GM12878 (cell line): Measurements from ENCODE around the gene ETV2.

ENCODE experiments used
- EZH2 ChIP-seq: IDR thresholded peaks from 2 replicates; pipeline ENCODE4 v1.6.1; 2012; ENCODE audit warnings: low read depth, mild to moderate bottlenecking, control low read depth, inconsistent platforms, low read length, borderline replicate concordance; ENCODE audit not compliant: control insufficient read depth
- POLR2A ChIP-seq: IDR thresholded peaks from 2 replicates; pipeline ENCODE4 v1.6.1; 2011; ENCODE audit warnings: low read depth, mild to moderate bottlenecking, low read length
- TF ChIP-seq, protein P1 (sequence below): fragments of 450-650 bp; IDR thresholded peaks from 2 replicates; pipeline ENCODE4 v1.6.1; 2016; ENCODE audit warnings: mild to moderate bottlenecking, moderate library complexity, borderline replicate concordance
- TF ChIP-seq, protein P2 (sequence below): fragments of 450-650 bp; formaldehyde crosslinking; IDR thresholded peaks from 2 replicates; pipeline ENCODE4 v1.5.0; 2022; ENCODE audit warnings: mild to moderate bottlenecking, missing genetic modification characterization

DNA sequence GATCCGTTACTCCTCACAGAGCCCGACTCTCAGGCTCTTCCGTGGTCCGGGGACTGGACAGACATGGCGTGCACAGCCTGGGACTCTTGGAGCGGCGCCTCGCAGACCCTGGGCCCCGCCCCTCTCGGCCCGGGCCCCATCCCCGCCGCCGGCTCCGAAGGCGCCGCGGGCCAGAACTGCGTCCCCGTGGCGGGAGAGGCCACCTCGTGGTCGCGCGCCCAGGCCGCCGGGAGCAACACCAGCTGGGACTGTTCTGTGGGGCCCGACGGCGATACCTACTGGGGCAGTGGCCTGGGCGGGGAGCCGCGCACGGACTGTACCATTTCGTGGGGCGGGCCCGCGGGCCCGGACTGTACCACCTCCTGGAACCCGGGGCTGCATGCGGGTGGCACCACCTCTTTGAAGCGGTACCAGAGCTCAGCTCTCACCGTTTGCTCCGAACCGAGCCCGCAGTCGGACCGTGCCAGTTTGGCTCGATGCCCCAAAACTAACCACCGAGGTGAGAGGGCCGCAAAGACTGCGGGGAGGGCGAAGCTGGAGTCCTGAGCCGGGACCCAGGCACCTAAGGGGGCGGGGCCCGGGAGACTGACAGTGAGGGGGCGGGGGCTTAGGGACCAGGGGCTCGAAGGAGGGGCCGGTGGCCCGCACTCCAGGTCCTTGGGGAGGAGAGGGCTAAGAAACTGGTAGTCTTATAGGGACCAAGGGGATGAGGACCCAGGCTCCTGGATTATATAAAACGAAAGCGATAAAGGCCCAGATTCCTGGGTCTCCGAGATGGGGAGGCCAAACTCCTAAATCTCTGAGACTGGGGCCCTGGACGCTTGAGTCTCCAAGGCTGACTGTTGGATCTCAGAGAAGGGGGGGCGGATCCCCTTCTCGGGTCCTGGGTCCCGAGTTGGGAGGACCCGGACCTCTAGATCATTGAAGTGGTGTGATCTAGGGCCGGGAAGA lies 2.0 kb downstream of the ETV2 start:
- TF ChIP-seq EZH2, result no peak
- TF ChIP-seq, protein P1, sequence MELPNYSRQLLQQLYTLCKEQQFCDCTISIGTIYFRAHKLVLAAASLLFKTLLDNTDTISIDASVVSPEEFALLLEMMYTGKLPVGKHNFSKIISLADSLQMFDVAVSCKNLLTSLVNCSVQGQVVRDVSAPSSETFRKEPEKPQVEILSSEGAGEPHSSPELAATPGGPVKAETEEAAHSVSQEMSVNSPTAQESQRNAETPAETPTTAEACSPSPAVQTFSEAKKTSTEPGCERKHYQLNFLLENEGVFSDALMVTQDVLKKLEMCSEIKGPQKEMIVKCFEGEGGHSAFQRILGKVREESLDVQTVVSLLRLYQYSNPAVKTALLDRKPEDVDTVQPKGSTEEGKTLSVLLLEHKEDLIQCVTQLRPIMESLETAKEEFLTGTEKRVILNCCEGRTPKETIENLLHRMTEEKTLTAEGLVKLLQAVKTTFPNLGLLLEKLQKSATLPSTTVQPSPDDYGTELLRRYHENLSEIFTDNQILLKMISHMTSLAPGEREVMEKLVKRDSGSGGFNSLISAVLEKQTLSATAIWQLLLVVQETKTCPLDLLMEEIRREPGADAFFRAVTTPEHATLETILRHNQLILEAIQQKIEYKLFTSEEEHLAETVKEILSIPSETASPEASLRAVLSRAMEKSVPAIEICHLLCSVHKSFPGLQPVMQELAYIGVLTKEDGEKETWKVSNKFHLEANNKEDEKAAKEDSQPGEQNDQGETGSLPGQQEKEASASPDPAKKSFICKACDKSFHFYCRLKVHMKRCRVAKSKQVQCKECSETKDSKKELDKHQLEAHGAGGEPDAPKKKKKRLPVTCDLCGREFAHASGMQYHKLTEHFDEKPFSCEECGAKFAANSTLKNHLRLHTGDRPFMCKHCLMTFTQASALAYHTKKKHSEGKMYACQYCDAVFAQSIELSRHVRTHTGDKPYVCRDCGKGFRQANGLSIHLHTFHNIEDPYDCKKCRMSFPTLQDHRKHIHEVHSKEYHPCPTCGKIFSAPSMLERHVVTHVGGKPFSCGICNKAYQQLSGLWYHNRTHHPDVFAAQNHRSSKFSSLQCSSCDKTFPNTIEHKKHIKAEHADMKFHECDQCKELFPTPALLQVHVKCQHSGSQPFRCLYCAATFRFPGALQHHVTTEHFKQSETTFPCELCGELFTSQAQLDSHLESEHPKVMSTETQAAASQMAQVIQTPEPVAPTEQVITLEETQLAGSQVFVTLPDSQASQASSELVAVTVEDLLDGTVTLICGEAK, result no peak
- TF ChIP-seq, protein P2, sequence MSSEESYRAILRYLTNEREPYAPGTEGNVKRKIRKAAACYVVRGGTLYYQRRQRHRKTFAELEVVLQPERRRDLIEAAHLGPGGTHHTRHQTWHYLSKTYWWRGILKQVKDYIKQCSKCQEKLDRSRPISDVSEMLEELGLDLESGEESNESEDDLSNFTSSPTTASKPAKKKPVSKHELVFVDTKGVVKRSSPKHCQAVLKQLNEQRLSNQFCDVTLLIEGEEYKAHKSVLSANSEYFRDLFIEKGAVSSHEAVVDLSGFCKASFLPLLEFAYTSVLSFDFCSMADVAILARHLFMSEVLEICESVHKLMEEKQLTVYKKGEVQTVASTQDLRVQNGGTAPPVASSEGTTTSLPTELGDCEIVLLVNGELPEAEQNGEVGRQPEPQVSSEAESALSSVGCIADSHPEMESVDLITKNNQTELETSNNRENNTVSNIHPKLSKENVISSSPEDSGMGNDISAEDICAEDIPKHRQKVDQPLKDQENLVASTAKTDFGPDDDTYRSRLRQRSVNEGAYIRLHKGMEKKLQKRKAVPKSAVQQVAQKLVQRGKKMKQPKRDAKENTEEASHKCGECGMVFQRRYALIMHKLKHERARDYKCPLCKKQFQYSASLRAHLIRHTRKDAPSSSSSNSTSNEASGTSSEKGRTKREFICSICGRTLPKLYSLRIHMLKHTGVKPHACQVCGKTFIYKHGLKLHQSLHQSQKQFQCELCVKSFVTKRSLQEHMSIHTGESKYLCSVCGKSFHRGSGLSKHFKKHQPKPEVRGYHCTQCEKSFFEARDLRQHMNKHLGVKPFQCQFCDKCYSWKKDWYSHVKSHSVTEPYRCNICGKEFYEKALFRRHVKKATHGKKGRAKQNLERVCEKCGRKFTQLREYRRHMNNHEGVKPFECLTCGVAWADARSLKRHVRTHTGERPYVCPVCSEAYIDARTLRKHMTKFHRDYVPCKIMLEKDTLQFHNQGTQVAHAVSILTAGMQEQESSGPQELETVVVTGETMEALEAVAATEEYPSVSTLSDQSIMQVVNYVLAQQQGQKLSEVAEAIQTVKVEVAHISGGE (CRISPR knock-in tag), result no peak
- TF ChIP-seq POLR2A, result peak; percentile 97
